Smooth muscle cell of trachea (primary cell): ENCODE measurements around the gene MLLT10. TPM values are rescaled to one million over a fixed set of nuclear protein-coding genes. Genes with fewer than 3 reads are reported as not detected.

ENCODE experiments used
- total RNA-seq: library from RNA; depleted of rRNA; stranded (reverse); fragments of >200 nt; gene quantifications from 2 replicates; pipeline ENCODE4 v1.2.1, GENCODE V29; 2014

MLLT10 gene
- 52.9 and 53.3 TPM in 2 replicates for total RNA-seq

DNA sequence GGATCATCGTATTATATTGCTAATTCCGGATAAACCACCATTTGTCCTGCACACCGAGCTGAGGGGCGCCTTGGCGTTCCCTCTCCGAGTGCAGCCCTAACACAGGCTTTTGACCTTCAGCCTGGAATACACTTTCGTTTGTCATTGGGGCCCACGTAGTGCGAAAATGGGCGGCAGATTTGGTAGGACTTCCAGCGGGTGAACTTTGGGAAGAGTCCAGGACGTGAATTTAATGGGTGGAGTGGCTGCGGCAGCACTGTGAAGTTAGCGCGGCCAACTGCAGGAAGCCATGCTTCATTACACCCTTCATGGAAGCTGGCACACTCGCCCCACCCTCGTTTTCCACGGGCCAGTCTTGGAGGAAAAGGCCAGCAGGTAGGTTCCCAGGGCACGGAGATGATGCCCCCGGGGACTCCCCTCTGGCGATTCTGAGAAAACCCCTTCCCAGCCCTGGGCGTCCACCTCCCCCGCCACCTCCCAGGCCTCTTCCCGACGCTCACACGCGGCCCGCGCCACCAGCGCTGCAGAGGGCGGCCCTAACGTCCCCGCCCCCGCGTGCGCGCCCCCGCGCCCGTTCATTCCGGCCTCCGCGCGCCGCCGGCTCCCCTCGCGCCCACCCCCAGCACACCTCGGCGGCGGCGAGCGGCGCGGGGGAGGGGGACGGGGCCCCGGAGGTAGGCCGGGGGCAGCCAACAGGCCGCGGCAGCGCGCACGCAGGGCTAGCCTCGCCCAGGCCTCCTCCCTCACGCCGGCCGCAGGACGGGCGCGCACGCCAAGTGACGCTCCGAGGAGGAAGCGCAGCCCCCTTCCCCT, at the start of gene MLLT10:
Gene MLLT10, plus strand, starts transcription at position 766 of the 813 bp plus-strand sequence. CDS start 413 bp downstream, outside the sequence.

GRCh38 chr10:21525367-21526187, 8.5 kb upstream of the MLLT10 start, which contains the start of gene SKIDA1:
TSS of gene SKIDA1 (minus strand) at chr10:21525682. CDS start at chr10:21517822, 7,860 bp downstream.

Other genes with a start within 250 kb of the MLLT10 start
- gene SKIDA1, start 8.6 kb upstream of the MLLT10 start, total RNA-seq, result 0.73 and 0.99 TPM in 2 replicates